ENCODE measurements around the gene DIPK1B.

DIPK1B gene

GRCh38 chr9:136711751-136712689, at the start of gene DIPK1B:
TSS of gene DIPK1B (plus strand) at chr9:136712572. CDS start at chr9:136712666, 94 bp downstream.
- no peak for DNase-seq (ENCODE audit: low spot score)

DNA sequence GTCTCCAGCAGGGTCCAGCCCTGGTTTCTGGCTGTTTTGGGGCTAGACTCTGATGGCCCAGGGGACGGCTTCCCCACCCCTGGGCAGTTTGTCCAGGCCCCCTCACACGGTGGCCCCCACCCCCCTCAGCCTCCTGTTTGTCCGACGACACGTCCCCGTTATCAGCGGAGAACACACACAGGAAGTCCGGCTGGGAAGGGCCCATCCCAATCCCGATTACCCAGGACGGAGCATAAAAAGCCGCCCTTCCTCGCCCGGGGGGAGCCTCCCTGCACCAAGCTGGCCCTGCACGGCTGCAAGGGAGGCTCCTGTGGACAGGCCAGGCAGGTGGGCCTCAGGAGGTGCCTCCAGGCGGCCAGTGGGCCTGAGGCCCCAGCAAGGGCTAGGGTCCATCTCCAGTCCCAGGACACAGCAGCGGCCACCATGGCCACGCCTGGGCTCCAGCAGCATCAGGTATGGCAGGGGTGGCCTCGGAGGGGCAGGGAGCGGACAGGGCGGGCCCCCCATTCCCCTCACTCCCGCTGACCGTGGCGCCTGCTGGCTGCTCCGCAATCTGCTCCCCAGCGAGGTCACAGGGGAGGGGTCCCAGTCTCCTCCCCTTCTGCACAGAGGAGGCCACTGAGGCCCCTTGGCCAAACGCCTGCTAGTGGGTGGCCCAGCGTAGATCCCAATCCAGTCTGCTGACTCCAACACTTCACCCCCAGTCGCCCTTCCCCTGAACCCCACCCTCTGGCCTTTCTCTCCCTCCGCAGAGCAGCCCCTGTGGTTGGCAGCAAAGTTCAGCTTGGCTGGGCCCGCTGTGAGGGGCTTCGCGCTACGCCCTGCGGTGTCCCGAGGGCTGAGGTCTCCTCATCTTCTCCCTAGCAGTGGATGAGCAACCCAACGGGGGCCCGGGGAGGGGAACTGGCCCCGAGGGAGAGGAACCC, 49.5 kb upstream of the DIPK1B start, which contains the start of gene EGFL7:
TSS of gene EGFL7 (plus strand) at position 261 of the 926 bp plus-strand sequence. CDS start 5,367 bp downstream, outside the sequence.
- DNase-seq (ENCODE audit: low spot score) = no peak

DNA sequence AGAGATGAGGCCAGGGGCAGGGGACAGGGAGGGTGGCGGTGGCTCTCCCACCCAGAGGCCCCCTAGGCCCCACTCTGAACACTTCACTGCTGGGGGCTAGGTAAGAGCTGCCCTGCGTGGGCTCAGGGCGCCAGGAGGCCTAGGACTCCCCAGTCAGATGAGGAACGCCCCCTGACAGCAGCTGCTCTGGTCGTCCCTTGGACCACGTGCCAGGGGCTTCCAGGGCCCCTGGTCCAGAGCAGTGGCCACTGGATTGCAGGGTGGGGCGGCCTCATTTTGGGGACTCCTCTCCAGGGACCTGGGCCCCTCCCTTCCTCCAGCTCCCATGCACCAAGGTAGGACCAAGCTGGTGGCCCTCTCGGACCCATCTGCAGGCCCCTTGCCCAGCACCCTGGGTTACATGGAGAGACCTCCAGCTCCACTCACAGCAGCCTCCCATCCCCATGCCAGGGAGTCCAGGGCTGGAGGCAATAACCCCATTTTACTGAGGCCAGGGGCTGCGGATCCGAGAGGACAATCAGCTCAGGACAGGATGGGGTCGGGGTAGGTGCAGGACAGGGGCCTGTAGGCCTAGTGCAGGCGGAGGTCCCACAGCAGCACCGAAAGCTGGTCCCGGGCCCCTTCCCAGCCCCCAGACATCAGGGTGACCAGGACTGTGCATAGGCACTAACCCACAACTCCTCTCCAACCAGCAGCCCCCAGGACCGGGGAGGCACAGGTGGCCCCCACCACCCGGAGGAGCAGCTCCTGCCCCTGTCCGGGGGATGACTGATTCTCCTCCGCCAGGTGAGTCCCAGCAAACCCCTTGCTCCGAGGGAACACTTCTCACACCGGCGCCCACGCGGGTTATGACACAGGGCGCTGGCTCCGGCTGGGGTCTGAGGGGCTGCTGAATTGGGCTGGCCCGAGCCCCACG, 48.1 kb upstream of the DIPK1B start:
- no peak for DNase-seq (ENCODE audit: low spot score)

- no peak for DNase-seq (ENCODE audit: low spot score)
These were observed 47.2 kb upstream of the DIPK1B start for GRCh38 chr9:136665111-136665703.

GRCh38 chr9:136665704-136666371, 46.5 kb upstream of the DIPK1B start:
- DNase-seq (ENCODE audit: low spot score) = no peak

GRCh38 chr9:136666372-136667213, 45.8 kb upstream of the DIPK1B start:
- DNase-seq (ENCODE audit: low spot score) = no peak

DNA sequence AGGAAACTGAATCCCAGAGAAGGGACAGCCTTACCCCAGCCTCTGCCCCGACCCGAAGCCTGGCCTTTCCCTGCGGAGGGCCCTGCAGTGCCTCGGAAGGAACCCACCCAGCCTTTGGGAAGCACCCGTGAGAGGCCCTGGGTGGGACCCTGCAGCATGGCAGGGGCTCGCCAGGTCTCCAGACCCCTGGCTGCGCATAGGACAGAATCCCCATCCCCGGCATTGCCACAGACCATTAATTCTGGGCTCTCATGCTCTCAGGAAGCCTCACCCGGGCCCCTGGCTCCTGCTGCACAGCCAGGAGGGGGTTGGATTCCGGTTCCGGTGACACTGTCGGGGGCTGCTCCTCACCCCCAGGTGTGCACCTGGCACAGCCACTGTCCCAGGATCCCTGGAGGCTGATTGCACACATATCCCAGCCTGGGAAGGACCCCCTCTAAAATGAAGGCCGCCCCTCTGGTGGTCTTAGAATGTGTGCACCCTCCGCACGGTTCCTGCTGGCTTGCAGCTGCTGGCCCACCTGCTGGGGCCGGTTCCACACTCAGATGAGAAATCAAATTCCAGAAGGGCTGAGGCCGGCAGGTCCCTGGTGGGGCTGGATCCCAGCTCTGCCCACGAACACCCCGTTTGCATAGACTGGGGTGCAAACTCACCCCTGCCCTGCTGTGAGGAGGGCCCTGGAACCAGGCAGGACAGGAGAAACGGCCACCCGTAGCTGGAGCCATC, 45.0 kb upstream of the DIPK1B start:
- DNase-seq (ENCODE audit: low spot score) = no peak

DNA sequence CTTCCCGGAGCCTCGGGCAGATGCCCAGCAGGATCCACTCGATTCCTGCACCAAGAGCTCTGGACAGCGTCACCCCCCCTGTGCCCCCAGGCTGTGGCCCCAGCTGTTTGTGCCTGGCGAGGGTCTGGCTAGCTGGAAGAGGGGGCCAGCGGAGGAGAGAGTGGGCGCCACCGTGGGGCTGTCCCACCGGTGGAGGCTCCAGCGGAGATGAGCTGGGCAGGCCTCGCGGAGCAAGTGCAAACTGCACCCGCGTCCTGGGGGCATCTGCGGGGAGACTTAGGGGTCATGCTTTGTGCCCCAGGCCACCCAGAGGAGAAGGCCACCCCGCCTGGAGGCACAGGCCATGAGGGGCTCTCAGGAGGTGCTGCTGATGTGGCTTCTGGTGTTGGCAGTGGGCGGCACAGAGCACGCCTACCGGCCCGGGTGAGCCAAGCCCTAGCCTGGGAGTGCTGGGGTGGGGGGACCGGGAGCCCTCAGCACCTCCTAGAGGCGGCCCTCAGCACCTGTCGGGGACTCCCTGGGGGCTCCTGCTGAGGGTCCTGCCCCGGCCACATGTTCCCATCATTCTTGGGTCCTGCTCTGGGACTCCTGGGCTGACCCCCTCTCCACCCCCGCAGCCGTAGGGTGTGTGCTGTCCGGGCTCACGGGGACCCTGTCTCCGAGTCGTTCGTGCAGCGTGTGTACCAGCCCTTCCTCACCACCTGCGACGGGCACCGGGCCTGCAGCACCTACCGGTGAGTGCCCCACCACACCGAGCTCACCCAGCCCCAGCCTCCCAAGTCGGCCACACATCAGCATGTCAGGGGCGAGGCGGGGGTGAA, 44.2 kb upstream of the DIPK1B start:
- DNase-seq (ENCODE audit: low spot score) = no peak

DNA sequence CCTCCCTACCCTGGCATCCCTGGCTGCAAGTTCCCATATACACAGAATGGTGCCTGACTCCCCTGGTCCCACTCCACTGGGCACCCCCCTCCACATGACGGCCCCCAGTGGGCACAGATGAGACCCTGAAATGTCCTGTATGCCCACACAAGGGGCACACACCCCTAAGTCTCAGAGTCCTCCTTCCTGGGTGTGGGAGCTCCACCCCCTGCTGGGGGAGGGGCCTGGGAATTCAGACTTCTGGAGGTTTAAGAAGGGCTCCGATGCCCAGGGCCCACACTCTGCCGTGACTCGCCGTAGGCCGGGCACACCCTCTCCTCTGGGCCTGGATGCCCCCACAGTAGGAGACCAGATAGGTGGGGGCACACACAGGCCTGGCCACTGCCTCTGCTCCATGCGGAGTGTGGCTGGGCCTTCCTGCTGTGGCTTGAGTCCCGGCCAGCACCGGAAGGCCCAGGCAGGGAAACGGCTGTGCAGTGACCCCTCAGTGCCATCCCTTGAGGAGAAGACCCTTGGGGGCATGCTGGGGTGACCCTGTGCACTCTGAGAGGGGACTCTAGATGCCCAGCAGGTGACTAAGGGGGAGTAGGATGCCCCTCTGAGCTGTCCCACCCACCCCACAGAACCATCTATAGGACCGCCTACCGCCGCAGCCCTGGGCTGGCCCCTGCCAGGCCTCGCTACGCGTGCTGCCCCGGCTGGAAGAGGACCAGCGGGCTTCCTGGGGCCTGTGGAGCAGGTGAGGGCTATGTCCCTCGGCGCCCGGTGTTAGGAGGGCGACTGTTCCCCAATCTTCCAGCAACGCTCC, 43.2 kb upstream of the DIPK1B start:
- no peak for DNase-seq (ENCODE audit: low spot score)

DNA sequence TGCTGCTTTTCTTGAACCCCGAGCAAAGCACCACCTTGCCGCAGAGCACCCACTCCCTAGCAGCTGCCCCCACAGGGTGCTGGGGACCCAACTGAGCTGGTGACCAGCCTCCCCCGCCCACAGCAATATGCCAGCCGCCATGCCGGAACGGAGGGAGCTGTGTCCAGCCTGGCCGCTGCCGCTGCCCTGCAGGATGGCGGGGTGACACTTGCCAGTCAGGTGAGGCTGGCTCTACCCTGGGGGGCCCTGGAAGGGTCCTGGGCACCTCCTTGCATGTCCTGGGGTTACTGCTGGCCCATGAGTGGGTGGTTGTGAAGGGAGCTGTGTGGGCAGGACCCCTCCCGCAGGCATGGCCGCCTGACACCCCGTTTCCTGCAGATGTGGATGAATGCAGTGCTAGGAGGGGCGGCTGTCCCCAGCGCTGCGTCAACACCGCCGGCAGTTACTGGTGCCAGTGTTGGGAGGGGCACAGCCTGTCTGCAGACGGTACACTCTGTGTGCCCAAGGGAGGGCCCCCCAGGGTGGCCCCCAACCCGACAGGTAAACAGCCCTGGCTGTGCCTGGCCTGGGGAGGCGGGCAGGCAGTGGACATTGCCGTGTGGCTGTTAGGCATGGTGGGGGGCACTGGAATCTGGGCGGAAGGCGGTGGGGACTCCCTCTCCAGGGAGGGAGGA, 42.4 kb upstream of the DIPK1B start:
- no peak for DNase-seq (ENCODE audit: low spot score)

DNA sequence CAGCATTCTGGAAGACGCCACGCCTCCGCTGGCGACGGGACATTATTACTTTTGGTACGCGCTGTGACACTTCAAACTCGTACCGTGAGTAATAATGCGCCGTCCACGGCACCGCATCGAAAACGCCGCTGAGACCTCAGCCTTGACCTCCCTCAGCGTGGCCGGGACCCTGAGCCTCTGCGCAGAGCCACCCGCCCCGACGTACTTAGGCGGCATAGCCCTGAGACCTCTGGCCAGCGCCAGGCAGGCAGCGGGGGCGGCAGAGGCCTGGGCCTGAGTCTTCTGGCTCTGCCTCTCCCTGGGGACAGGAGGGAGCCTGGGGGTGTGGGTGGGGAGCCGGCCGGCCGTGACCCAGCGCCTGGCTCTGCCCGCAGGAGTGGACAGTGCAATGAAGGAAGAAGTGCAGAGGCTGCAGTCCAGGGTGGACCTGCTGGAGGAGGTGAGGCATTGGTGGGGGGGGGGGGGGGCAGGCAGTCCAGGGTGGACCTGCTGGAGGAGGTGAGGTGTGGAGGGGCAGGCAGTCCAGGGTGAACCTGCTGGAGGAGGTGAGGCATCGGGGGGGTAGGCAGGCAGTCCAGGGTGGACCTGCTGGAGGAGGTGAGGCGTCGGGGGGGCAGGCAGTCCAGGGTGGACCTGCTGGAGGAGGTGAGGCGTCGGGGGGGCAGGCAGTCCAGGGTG, 41.7 kb upstream of the DIPK1B start:
- DNase-seq (ENCODE audit: low spot score) = no peak

GRCh38 chr9:136671254-136671614, 41.1 kb upstream of the DIPK1B start:
- DNase-seq (ENCODE audit: low spot score) = no peak

DNA sequence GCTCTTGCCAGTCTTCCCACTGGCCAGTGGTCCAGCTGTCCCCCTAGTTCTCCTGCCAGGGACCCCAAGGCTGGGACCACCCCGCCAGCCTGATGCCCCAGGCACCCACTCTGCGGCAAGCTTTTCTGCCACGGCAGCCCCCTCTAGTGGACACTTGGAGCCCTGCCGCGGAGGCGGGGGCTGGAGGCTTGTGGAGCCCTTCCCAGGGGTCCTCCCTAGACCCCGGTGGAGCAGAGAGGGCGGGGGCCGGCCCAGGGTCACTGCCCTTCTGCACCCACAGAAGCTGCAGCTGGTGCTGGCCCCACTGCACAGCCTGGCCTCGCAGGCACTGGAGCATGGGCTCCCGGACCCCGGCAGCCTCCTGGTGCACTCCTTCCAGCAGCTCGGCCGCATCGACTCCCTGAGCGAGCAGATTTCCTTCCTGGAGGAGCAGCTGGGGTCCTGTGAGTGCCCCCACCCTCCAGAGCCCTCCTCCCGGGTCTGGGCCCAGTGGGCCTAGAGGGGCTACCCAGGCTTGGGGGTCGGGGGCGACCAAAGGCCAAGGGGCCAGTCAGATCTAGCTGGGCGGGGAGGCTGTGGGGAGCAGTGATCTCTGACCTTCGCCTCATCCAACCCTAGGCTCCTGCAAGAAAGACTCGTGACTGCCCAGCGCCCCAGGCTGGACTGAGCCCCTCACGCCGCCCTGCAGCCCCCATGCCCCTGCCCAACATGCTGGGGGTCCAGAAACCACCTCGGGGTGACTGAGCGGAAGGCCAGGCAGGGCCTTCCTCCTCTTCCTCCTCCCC, 40.5 kb upstream of the DIPK1B start:
- no peak for DNase-seq (ENCODE audit: low spot score)

GRCh38 chr9:136672431-136673087, 39.8 kb upstream of the DIPK1B start:
- DNase-seq (ENCODE audit: low spot score) = no peak
